ENCODE results near the gene C17orf107. TPM values are rescaled to one million over a fixed set of nuclear protein-coding genes. Genes with fewer than 3 reads are reported as not detected.
A peak's percentile ranks its signal among the peaks of the same experiment; 100 is the strongest.

The C17orf107 gene
- total and polyA plus RNA-seq, 2 donors (not counting 1 experiment from before 2014, with no cell fraction given), result 3.9 to 4.6 TPM

GRCh38 chr17:4893721-4894560 lies 5.4 kb upstream of the C17orf107 start:
- peaks cover 19% of the 10 kb centered on the region for H4K20me1 ChIP-seq (ENCODE audit: control insufficient read depth, insufficient read depth, low read length, poor library complexity, severe bottlenecking)
- peaks cover 0 to 9% (median 4%) of the 10 kb centered on the region in 4 experiments for H3K27me3 ChIP-seq (replicated peaks in 1 of 4; ENCODE audit: control extremely low read depth in 1 of 4, control insufficient read depth in 3 of 4, insufficient read depth in 4 of 4, low read length in 3 of 4)
- WGBS (ENCODE audit: insufficient coverage), result 94% methylated on average over 31 of the region's 31 CpGs
- CTCF ChIA-PET, result no interaction called here
- H3K4me3 ChIP-seq (ENCODE audit: control extremely low read depth in 1 of 5, extremely low read depth in 1 of 5, insufficient read depth in 1 of 5, low read depth in 2 of 5, low read length in 4 of 5), result no peak overlapping the region
- POLR2A ChIA-PET, result no interaction called here
- peaks cover 11% of the 10 kb centered on the region for H3K4me1 Mint-ChIP-seq
- H3K27me3 Mint-ChIP-seq, result no peaks in the 10 kb centered on the region
- H3K9me3 ChIP-seq (ENCODE audit: control extremely low read depth in 1 of 3, control insufficient read depth in 2 of 3, insufficient read depth in 1 of 3, low read length in 2 of 3), result no peaks in the 10 kb centered on the region
- H3K4me1 ChIP-seq (ENCODE audit: control insufficient read depth in 2 of 2, insufficient read depth in 2 of 2, low read length in 2 of 2), result peaks cover 7 to 8% of the 10 kb centered on the region in 2 donors
- peaks cover 0 to 69% of the 10 kb centered on the region in 2 experiments for H3K36me3 ChIP-seq (replicated peaks in 1 of 2; ENCODE audit: control extremely low read depth in 1 of 2, control insufficient read depth in 1 of 2, extremely low read depth in 1 of 2, insufficient read depth in 2 of 2, low read length in 1 of 2)
- intact Hi-C loops (cut with micrococcal nuclease), result no loop called here
- H3K27ac ChIP-seq (ENCODE audit: low read length in 2 of 2), result no peak overlapping the region
- no peak overlapping the region for H2AFZ ChIP-seq (ENCODE audit: insufficient read depth, low read depth, low read length, poor library complexity, severe bottlenecking)
- TF ChIP-seq, protein P1, sequence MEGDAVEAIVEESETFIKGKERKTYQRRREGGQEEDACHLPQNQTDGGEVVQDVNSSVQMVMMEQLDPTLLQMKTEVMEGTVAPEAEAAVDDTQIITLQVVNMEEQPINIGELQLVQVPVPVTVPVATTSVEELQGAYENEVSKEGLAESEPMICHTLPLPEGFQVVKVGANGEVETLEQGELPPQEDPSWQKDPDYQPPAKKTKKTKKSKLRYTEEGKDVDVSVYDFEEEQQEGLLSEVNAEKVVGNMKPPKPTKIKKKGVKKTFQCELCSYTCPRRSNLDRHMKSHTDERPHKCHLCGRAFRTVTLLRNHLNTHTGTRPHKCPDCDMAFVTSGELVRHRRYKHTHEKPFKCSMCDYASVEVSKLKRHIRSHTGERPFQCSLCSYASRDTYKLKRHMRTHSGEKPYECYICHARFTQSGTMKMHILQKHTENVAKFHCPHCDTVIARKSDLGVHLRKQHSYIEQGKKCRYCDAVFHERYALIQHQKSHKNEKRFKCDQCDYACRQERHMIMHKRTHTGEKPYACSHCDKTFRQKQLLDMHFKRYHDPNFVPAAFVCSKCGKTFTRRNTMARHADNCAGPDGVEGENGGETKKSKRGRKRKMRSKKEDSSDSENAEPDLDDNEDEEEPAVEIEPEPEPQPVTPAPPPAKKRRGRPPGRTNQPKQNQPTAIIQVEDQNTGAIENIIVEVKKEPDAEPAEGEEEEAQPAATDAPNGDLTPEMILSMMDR (IDR thresholded peaks at IDR 0.05), result no peak
- TF ChIP-seq EZH2 (IDR thresholded peaks at IDR 0.05; ENCODE audit: borderline replicate concordance, insufficient read depth, low read depth, low read length, poor library complexity, severe bottlenecking), result no peak
- no peaks in the 10 kb centered on the region for H3K9me3 Mint-ChIP-seq (ENCODE audit: insufficient read depth)
- H3K27ac Mint-ChIP-seq, result no peak overlapping the region
- no peak overlapping the region for H3K4me2 ChIP-seq (replicated peaks; ENCODE audit: low read depth, low read length, poor library complexity, severe bottlenecking)
- H3K79me2 ChIP-seq (ENCODE audit: control insufficient read depth, insufficient read depth, low read length), result no peaks in the 10 kb centered on the region
- ATAC-seq (ENCODE audit: low read depth) (no peak), DNase-seq (no peak)
- no peak overlapping the region for H3K9ac ChIP-seq (ENCODE audit: low read length)
- no peak overlapping the region for H3K4me3 Mint-ChIP-seq

GRCh38 chr17:4895121-4895520 lies 4.2 kb upstream of the C17orf107 start:
- no peak overlapping the region for H3K27ac Mint-ChIP-seq

More at GRCh38 chr17:4895121-4895520, 4.2 kb upstream of the C17orf107 start:
- Mint-ChIP-seq H3K4me3 (no peak overlapping the region), H3K27me3 (no peaks in the 10 kb centered on the region), H3K9me3 (ENCODE audit: insufficient read depth) (no peaks in the 10 kb centered on the region), H3K4me1 (peaks cover 17% of the 10 kb centered on the region)
- no peak overlapping the region for H3K4me3 ChIP-seq (ENCODE audit: control extremely low read depth in 1 of 5, extremely low read depth in 1 of 5, insufficient read depth in 1 of 5, low read depth in 2 of 5, low read length in 4 of 5)
- POLR2A ChIA-PET, result no interaction called here
- H3K27me3 ChIP-seq (replicated peaks in 1 of 4; ENCODE audit: control extremely low read depth in 1 of 4, control insufficient read depth in 3 of 4, insufficient read depth in 4 of 4, low read length in 3 of 4), result peaks cover 0 to 16% (median 7%) of the 10 kb centered on the region in 4 experiments
- no peaks in the 10 kb centered on the region for H3K79me2 ChIP-seq (ENCODE audit: control insufficient read depth, insufficient read depth, low read length)
- CTCF ChIA-PET, result interaction anchor here (0.5 kb wide), 1 partner anchor 330 kb away, joined by 3 read pairs; no protein-coding TSS in a partner anchor
- intact Hi-C loops (cut with micrococcal nuclease), result no loop called here
- H2AFZ ChIP-seq (ENCODE audit: insufficient read depth, low read depth, low read length, poor library complexity, severe bottlenecking), result no peak overlapping the region
- H3K9ac ChIP-seq (ENCODE audit: low read length), result no peak overlapping the region
- H3K36me3 ChIP-seq (replicated peaks in 1 of 2; ENCODE audit: control extremely low read depth in 1 of 2, control insufficient read depth in 1 of 2, extremely low read depth in 1 of 2, insufficient read depth in 2 of 2, low read length in 1 of 2), result peaks cover 0 to 68% of the 10 kb centered on the region in 2 experiments
- ATAC-seq (ENCODE audit: low read depth) (no peak), DNase-seq (peak; percentile 29)
- TF ChIP-seq EZH2 (IDR thresholded peaks at IDR 0.05; ENCODE audit: borderline replicate concordance, insufficient read depth, low read depth, low read length, poor library complexity, severe bottlenecking), result no peak
- TF ChIP-seq, protein P1 (IDR thresholded peaks at IDR 0.05), result no peak
- WGBS (ENCODE audit: insufficient coverage), result 98% methylated on average over 13 of the region's 13 CpGs
- H4K20me1 ChIP-seq (ENCODE audit: control insufficient read depth, insufficient read depth, low read length, poor library complexity, severe bottlenecking), result peaks cover 8% of the 10 kb centered on the region
- no peak overlapping the region for H3K27ac ChIP-seq (ENCODE audit: low read length in 2 of 2)
- H3K4me2 ChIP-seq (replicated peaks; ENCODE audit: low read depth, low read length, poor library complexity, severe bottlenecking), result no peak overlapping the region
- H3K9me3 ChIP-seq (ENCODE audit: control extremely low read depth in 1 of 3, control insufficient read depth in 2 of 3, insufficient read depth in 1 of 3, low read length in 2 of 3), result peaks cover 0 to 6% (median 0%) of the 10 kb centered on the region in 3 donors
- H3K4me1 ChIP-seq (ENCODE audit: control insufficient read depth in 2 of 2, insufficient read depth in 2 of 2, low read length in 2 of 2), result peaks cover 15 to 16% of the 10 kb centered on the region in 2 donors
